ENCODE data around the gene ZFP1. TPM values are rescaled to one million over a fixed set of nuclear protein-coding genes. Genes with fewer than 3 reads are reported as not detected.

ZFP1 gene
- total RNA-seq, 2 experiments from 2014 or later = 14.8 to 17.3 TPM

GRCh38 chr16:75217389-75217851 is 69.1 kb downstream of the ZFP1 start:
- DNase-seq (no peak), ATAC-seq (no peak)
- peaks cover 21% of the 10 kb centered on the region for H3K4me1 Mint-ChIP-seq
- H3K27me3 Mint-ChIP-seq = no peaks in the 10 kb centered on the region
- CTCF ChIA-PET = interaction anchor here (0.6 to 1.4 kb wide), 3 partner anchors 15 to 18 kb away, joined by 3 to 6 read pairs (median 4); no protein-coding TSS in a partner anchor
- H3K9me3 Mint-ChIP-seq (ENCODE audit: low read depth) = no peaks in the 10 kb centered on the region
- intact Hi-C loops (cut with DNase I, micrococcal nuclease) = loop anchor here in 1 of 2 experiments (5.0 kb wide), 1 partner anchor 545 kb away; no protein-coding TSS in a partner anchor
- no peak overlapping the region for H3K4me3 Mint-ChIP-seq
- no peak overlapping the region for H3K27ac Mint-ChIP-seq
- POLR2A ChIA-PET = no interaction called here
- H3K36me3 Mint-ChIP-seq (ENCODE audit: low read depth) = no peaks in the 10 kb centered on the region

GRCh38 chr16:75218256-75219076 is 70.1 kb downstream of the ZFP1 start, which contains the start of gene CTRB1:
Gene CTRB1, plus strand, starts transcription at chr16:75218988. Its CDS starts 20 bp downstream, at chr16:75219008.
- ATAC-seq (peak; percentile 45), DNase-seq (peak; percentile 46)
- intact Hi-C loops (cut with DNase I, micrococcal nuclease) = loop anchor here (1.0 to 5.0 kb wide), 2 partner anchors 19 to 544 kb away; no protein-coding TSS in a partner anchor
- Mint-ChIP-seq H3K27me3 (no peaks in the 10 kb centered on the region), H3K9me3 (ENCODE audit: low read depth) (no peaks in the 10 kb centered on the region), H3K27ac (peak within 1 kb of the TSS; percentile 83), H3K4me1 (peaks cover 21% of the 10 kb centered on the region), H3K4me3 (peak within 1 kb of the TSS; percentile 67), H3K36me3 (ENCODE audit: low read depth) (no peaks in the 10 kb centered on the region)
- CTCF ChIA-PET = interaction anchor here (1.0 to 1.4 kb wide), 3 partner anchors 16 to 245 kb away, joined by 3 to 6 read pairs (median 4); no protein-coding TSS in a partner anchor
- POLR2A ChIA-PET = no interaction called here

GRCh38 chr16:75219088-75219487 is 70.8 kb downstream of the ZFP1 start:
- DNase-seq (no peak), ATAC-seq (no peak)
- Mint-ChIP-seq H3K36me3 (ENCODE audit: low read depth) (no peaks in the 10 kb centered on the region), H3K4me3 (no peak overlapping the region), H3K4me1 (peaks cover 21% of the 10 kb centered on the region), H3K27ac (peak overlapping the region; percentile 37), H3K27me3 (no peaks in the 10 kb centered on the region), H3K9me3 (ENCODE audit: low read depth) (no peaks in the 10 kb centered on the region)
- ChIA-PET POLR2A (no interaction called here), CTCF (interaction anchor here (1.0 to 2.7 kb wide), 7 partner anchors 12 to 244 kb away, joined by 3 to 12 read pairs (median 5); partner anchors contain the start of gene CTRB2)
- intact Hi-C loops (cut with DNase I, micrococcal nuclease) = loop anchor here (1.0 to 5.0 kb wide), 2 partner anchors 20 to 543 kb away; no protein-coding TSS in a partner anchor

DNA sequence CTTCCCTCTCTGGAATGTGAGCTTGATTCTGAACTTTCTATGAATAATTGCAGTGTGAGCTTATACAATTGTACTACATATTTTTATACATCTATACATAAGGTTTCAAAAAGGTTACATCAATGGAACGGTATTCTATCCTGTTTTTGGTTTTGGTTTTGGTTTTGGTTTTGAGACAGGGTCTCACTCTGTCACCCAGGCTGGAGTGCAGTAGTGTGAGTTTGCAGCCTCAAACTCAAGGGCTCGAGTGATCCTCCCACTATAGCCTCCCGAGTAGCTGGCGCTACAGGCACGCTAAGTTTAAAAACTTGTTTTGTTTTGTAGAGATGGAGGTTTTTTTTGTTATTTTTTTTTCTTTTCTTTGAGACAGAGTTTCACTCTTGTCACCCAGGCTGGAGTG is 71.5 kb downstream of the ZFP1 start:
- ChIA-PET POLR2A (no interaction called here), CTCF (interaction anchor here (0.6 to 2.7 kb wide), 10 partner anchors 13 to 244 kb away, joined by 3 to 12 read pairs (median 4); partner anchors contain the start of gene CTRB2)
- H3K27me3 Mint-ChIP-seq = no peaks in the 10 kb centered on the region
- DNase-seq (peak; percentile 58), ATAC-seq (peak; percentile 91)
- H3K4me1 Mint-ChIP-seq = peaks cover 21% of the 10 kb centered on the region
- intact Hi-C loops (cut with DNase I, micrococcal nuclease) = loop anchor here (1.0 to 5.0 kb wide), 3 partner anchors 19 to 542 kb away; no protein-coding TSS in a partner anchor
- H3K27ac Mint-ChIP-seq = peak overlapping the region; percentile 83
- no peaks in the 10 kb centered on the region for H3K36me3 Mint-ChIP-seq (ENCODE audit: low read depth)
- H3K4me3 Mint-ChIP-seq = peak overlapping the region; percentile 67
- H3K9me3 Mint-ChIP-seq (ENCODE audit: low read depth) = no peaks in the 10 kb centered on the region

Other genes starting within 250 kb of the ZFP1 start
- gene WDR59, start 163.4 kb upstream of the ZFP1 start, total RNA-seq = 10 to 100 TPM; 69.2 to 91.4 TPM
- gene ZNRF1, start 149.5 kb upstream of the ZFP1 start, total RNA-seq = 10 to 100 TPM; 35.2 to 42.9 TPM
- under 1 TPM in 1 of 2 experiments, not detected in 1; 0.21 TPM for gene LDHD, start 31.7 kb upstream of the ZFP1 start, total RNA-seq
- gene CTRB2, start 58.6 kb downstream of the ZFP1 start, total RNA-seq = not detected
- gene CTRB1, start 70.5 kb downstream of the ZFP1 start, total RNA-seq = not detected
- gene BCAR1, start 103.1 kb downstream of the ZFP1 start, total RNA-seq = 1 to 10 TPM in 1 of 2 experiments, under 1 TPM in 1; 0.98 to 1.7 TPM